GM23338 (cell line): ENCODE results near the gene ULK4.

ENCODE experiments used
- CREB1 ChIP-seq: fragments of 250-450 bp; sonication (Bioruptor Pico); IDR thresholded peaks from 2 replicates; pipeline ENCODE4 v1.5.0; 2020; ENCODE audit warnings: low read depth, mild to moderate bottlenecking, moderate library complexity
- CTCF ChIP-seq, 2 experiments: fragments of 200-600 bp in 1 of 2; sonication (generic) in 1 of 2; conservative IDR thresholded peaks; 2 replicates each; pipeline versions ENCODE4 v1.5.1 to v1.6.1; 2016 to 2017; ENCODE audit warnings: antibody characterized with exemption in 2 of 2, low read depth in 2 of 2, mild to moderate bottlenecking in 2 of 2, moderate library complexity in 1 of 2
- ETS1 ChIP-seq: IDR thresholded peaks from 2 replicates; pipeline ENCODE4 v1.6.1; 2016; ENCODE audit warnings: antibody characterized with exemption
- EZH2 ChIP-seq: fragments of 200-600 bp; sonication (generic); IDR thresholded peaks from one replicate; pipeline ENCODE4 v1.8.0; 2017; ENCODE audit warnings: antibody characterized with exemption, mild to moderate bottlenecking, low read depth; ENCODE audit not compliant: unreplicated experiment
- EZH2phosphoT487 ChIP-seq: fragments of 200-600 bp; sonication (generic); IDR thresholded peaks from one replicate; pipeline ENCODE4 v1.8.1; 2018; ENCODE audit warnings: antibody characterized with exemption; ENCODE audit not compliant: unreplicated experiment
- JUNB ChIP-seq: IDR thresholded peaks from one replicate; pipeline ENCODE4 v1.6.1; 2016; ENCODE audit warnings: antibody characterized with exemption; ENCODE audit not compliant: unreplicated experiment
- POLR2AphosphoS5 ChIP-seq: IDR thresholded peaks from 2 replicates; pipeline ENCODE4 v1.6.1; 2016; ENCODE audit warnings: antibody characterized with exemption, low read depth
- REST ChIP-seq: IDR thresholded peaks from one replicate; pipeline ENCODE4 v1.6.1; 2018; ENCODE audit warnings: antibody characterized with exemption; ENCODE audit not compliant: unreplicated experiment
- ZNF114 ChIP-seq: fragments of 250-450 bp; sonication (Bioruptor Pico); IDR thresholded peaks from 2 replicates; pipeline ENCODE4 v1.5.0; 2020; ENCODE audit warnings: mild to moderate bottlenecking, moderate library complexity

GRCh38 chr3:41297750-41298149 is 664.2 kb downstream of the ULK4 start:
- no peak for TF ChIP-seq CTCF (conservative IDR thresholded peaks at IDR 0.05; ENCODE audit: low read depth in 2 of 2)
- no peak for TF ChIP-seq CREB1 (CRISPR knock-in tag)
- TF ChIP-seq ETS1, result no peak
- TF ChIP-seq EZH2, result no peak
- TF ChIP-seq ZNF114 (CRISPR knock-in tag), result no peak
- TF ChIP-seq POLR2AphosphoS5, result no peak
- TF ChIP-seq EZH2phosphoT487, result no peak
- TF ChIP-seq REST, result no peak
- no peak for TF ChIP-seq JUNB
